CD4-positive, alpha-beta T cell treated with Interleukin-6 for 4 hours (primary cell): Measurements from ENCODE around the gene ARID5A.
A peak's percentile ranks its signal among the peaks of the same experiment; 100 is the strongest.

ENCODE experiments used
- DNase-seq: peaks from one replicate; pipeline ENCODE4 v3.0.0-alpha.2; 2020; ENCODE audit warnings: mixed read lengths

Gene ARID5A

DNA sequence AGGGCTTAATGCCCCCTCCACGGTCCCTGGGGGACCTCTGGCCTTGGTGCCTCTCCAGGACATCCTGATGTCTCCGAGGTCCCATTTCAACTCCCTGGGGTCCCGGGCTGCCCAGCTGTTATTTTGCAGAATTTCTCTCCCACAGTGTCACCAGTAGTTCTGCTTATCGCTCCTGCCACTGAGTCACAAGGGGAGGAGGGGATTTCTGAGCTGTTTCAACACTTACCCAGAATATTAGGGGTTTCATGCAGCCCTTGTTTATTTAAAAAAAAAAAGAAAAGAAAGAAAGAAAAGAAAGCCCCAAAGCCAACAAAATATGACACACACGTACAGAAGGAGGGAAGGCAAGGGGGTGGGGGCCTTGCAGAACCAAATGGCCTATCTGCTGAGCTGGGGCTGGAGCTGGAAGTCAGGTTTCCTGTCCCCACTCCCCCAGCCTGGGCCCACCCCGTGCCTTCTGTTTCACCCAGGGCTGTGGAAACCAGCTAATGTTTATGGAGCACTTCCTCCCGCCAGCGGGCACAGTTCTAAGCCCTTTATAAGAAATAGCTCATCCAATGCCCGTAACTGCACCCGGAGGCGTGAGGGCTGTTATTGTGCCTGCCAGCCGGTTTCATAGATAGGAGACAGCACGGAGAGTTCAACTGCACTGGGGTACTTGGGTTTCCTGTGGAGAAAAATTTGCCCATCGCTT is 8.4 kb upstream of the ARID5A start:
- peak; percentile 81 for DNase-seq

DNA sequence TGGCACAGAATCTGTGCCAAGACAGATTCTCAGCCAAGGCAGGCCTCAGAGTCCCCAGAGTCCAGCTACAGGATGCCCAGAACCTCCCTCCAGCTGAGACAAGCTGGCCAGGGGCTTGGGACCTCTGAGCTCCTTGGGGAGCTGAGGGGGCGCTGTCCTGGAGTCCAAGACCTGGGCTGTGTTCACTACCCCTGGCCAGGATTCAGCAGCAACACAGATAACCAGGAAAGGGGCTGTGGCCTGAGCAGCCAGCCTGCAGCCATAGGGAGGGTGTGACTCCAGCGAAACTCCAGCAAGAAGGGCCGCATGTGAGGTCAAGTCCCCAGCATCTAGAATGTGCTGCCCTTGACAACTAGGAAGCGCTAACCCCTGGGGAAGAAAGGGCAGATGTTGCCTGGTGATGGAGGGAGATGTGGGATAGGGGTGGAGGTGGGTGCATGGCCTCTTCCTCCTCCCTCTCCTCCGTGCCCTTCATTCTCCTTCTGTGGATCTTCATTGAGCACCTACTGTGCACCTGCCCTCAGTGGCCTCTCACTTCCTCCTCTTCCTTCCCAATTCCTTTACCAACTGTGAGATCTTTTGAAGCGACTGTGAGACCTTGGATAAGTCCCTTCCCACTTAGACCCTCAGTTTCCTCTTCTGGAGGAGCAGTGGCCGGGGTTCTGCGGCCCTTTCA is 7.7 kb upstream of the ARID5A start:
- no peak for DNase-seq

DNA sequence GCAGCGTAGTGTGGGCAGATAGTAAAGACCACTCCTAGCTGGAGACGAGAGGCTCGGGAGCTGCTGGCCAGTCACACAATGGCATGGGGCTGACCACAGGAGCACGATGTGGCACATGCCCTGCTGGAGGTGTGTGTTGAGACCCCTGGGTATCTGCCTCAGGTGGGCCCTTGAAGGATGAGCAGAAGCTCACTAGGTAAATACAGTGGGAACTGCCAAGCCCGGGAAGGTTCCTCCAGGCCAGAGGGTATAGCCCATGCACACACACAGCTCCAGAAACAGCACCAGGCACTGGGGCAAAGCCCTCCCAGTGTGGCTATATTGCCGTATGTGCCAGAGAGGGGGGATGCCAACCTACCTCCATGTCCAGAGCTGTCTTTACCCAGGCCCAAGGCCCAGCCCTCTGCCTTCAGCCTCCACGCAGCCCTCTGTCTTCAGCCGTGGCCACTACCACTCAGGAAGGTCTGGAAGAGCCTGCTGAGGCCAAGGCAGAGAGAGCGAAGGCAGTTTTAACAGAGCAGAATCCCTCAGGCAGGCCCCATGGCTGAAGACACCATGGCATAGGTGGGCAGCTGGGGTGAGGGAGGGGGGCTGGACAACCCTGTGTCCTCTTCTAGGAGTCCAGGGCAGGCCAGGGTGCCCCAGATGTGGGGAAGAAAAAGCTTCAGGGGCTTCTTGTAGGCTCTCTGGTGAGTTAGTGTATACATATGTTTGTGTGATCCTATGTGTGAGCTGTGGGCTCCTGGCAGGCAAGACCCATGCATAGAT is 7.0 kb upstream of the ARID5A start:
- no peak for DNase-seq

DNA sequence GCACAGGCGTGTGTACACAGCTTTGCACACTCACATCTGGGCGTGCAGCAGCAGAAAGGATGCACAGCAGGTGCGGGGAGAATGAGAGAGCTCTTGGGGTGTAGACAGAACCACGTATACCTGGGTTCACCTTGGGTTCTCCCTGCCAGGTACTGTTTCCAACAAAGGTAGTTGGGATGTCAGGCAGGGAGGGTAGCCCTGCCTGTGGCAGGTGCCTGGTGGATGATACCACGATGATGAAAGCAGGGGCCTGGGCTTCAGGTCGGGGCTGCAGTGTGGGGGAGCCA is 6.5 kb upstream of the ARID5A start:
- no peak for DNase-seq

DNA sequence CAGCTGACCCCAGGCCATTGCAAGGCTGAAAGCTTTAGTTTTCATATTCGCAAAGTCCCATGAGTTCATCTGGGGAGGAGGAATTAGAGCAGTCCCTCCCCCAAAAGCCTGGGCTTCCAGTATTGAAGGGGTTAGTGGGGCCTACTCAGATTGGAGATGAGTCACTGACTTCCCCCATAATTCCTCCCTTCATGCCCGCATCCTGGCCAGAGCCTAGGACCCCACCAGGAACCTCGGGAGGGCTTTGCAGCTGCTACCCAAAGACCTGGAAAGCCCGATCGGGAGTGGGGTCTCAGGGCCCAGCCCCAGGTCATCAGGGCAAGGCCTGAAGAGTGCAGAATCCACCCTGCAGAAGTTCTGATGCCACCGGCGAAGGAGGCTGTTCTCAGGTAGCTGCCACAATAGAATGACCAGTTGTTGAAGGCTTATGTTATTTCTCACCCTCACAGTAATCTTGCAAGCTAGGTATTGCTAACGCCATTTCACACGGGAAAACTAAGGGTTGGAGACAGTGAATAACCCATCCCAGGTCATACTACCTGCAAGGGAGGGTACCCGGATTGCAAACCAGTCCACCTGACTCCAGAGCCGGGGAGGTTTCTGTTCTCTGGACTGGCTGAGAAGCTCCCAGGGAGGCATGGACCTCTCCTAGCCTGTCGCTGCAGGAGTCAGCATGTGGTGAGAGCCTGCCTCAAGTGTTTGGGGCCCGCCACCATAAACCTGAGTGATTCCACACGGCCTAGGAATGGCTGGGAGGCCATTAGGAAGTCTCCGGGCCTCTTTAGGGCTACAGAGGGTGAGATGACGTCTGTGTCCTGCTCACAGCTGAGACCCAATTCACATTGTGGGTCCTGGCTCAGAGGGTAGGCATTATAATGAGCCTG is 5.8 kb upstream of the ARID5A start:
- no peak for DNase-seq

DNA sequence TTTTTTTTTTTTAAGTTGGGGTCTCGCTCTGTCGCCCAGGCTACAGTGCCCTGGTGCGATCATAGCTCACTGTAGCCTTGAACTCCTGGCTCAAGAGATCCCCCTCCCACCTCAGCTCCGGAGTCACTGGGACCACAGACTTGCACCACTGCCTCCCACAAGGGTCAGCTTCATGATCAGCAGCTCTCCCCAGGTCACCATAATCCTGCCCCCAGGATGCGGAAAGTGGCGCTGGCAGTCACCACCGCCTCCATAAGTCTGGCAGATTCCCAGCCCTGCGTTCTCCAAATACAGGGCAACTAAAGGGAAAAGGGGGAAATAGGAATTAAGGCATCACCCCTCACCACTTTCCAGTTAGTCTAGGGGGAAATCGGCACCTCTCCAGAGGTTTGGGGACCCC is 5.2 kb upstream of the ARID5A start:
- DNase-seq = no peak

DNA sequence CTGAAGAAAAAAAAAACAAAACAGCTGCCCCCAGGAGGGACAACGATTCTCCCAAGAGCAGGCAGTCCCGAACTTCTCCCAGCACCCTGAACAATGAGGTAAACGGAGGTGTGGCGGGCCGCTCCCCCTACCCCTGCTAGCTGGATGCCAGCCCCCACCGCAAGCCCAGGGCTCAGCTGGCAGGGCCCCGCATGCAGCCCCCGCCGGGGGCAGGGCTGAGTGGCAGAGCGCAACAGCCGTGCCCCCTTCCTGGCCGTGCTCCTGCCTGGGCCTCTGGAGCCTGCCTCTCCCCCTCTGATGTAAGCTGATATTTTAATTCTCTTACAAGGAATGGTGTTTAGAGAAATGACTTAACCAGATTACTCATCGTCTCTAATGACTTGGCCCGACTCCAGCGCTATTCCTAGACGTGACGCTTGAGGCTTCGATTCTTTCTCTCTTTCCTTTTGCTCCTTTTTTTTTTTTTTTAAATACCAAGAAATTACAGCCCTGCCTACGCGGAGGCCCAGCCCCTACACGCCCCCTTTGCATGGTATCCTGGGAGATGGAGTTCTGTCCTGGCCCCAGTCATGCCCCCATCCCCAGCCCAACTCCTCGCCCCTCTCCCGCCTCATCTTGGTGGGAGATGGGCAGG is 4.6 kb upstream of the ARID5A start:
- DNase-seq = peak; percentile 96

DNA sequence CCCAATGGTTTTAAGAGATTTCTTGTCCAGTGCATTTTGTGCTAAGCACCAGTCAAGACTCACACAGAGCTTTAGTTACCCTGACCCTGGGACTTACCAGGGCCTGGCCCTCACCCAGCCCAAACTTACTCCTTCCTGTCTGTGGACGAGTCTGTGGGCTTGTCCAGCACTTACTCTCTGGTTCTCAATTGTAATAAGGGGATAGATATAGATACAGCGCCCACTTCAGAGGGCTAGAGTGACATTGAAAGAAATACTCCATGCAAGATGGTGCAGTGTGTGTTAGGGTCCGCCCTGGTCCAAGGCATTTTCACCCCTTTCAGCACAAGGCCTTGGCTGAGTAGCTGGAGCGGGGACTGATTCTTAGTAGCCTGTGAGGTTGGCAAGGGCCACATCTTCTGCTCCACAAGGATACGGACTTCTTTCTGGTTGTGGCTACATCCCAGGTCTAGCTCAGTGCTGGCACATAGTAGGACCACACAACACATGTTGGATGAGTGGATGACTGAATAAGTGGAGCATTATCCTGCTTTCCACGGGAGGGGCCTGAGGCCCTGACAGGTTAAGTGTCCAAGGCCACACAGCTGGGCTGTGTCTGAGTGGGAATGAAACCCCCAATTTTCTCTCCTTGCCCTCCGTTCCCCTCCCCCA is 3.8 kb upstream of the ARID5A start:
- DNase-seq = no peak

DNA sequence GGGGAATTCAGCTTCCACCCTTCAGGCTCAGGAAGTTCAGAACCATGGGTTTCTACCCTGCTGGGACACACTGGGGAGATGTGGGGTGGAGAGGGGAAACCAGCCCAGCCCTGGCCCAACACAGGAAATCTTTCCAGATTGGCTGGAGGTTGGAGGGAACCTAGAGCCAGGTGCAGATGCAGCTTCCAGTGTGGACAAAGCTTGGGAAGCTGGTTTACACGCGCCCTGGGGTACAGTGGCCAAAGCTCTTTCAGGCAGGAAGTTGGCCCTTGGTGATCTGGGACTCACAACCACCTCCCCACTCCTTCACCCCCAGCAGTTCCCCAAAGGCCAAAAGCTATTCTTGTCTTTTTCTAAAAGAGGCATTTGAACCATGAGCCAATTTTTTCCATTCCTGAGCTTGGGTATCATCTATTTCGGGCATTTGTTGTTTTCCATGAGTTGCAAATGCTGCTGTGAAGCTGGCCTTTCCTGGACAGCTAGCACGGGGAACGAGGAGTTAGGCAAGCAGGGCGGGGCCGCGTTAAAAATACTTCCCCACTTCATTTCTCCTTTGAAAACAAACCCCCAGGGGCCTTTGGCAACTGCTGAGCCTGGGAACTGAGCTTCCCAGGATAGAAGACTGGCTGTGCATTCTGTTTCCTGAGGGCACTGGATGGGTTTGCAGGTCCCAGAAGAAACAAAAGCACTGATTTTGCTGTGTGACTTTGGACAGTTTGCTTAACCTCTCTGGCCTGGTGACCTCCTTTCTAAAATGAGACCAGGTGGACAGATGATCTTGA is 3.1 kb upstream of the ARID5A start:
- no peak for DNase-seq

DNA sequence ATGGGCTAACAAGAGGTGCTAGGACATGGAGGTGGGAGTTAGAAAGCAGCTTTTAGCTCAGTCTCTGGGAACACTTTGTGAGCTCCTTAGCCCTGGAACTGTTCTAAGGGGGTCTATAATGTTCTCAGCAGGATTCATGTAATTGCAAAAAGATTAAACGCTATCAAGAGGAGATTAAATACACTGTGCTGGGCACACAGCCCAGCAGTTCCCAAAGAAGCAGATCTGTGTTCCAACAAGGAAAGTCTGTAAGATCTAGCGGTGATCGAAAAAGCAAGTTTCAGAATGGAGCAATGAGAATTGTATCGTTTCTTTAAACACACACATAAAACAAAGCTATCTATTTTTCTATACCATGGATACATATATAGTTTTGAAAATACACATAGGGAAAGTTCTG is 2.4 kb upstream of the ARID5A start:
- no peak for DNase-seq

DNA sequence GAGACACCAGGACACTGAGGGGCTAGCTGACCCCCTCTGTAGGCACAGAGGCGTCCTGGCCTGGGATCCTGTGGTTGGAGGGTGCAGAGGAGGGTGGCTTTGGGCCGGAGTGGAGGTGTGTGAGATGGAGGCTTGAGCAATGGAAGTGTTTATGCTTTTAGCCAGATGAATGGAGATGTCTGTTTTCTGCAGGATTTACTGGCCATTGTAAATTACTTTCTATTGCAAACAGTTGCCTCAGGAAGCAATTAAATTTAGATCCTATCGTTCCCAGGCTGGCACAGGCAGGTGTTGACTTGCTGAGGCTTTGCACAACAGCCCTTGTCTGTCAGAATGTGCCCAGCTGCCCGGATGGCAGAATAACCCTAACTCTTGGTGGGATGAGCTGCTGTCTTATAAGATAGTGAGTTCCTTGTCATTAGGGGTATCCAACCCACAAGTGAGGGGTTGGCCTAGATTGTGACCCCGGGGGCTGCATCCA is 1.8 kb upstream of the ARID5A start:
- DNase-seq = no peak

DNA sequence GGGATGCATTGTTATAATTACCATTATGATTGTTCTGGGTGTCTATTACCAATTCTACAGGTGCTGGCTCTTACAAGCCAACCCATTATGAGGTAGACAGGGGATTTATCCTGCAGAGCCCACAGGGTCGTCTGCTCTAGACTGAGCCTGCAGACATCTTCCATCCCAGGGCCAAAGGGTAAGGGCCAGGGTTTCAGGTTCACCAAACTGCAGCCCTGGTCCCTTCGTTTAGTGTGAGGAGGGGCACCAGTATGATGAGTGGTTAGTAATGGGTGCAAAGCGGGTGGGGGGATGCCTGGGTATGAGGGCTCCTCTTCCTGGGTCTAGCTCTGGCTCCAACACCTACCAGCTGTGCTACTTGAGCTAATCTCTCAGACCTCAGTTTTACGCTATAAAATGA is 1.2 kb upstream of the ARID5A start:
- no peak for DNase-seq

DNA sequence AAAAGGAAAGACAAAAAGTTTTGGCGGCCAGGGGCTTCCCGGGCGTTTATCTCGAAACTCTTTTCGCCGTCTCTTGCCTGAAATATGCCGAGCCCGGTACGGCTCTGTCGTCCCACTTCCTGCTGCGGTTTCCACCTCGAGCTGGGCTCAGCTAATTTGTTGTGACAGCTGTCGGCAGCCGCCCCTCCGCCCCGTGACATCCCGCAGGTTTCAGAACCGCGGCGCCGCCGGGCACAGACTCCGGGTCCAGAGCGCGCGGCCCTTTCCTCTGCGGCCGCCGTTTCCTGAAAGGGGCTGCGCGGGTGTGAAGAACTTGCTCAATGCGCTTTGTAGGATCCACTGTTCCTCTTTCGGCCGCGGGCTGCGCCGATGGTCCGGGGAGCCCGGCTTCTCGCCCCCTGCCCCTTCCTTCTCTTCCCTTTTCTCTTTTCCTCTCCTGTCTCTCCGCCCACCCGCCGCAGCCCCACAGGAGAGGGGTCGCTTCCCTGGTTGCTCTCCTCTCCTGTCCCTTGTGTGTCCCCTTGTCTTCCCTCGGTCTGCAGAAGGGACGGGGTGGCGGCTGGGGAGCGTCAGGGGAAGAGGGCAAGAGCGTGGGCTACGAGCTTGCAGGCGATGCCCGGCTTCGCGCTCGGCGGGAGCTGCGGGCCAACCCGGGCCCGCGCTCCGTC is 648 bp downstream of the ARID5A start:
- peak; percentile 89 for DNase-seq

DNA sequence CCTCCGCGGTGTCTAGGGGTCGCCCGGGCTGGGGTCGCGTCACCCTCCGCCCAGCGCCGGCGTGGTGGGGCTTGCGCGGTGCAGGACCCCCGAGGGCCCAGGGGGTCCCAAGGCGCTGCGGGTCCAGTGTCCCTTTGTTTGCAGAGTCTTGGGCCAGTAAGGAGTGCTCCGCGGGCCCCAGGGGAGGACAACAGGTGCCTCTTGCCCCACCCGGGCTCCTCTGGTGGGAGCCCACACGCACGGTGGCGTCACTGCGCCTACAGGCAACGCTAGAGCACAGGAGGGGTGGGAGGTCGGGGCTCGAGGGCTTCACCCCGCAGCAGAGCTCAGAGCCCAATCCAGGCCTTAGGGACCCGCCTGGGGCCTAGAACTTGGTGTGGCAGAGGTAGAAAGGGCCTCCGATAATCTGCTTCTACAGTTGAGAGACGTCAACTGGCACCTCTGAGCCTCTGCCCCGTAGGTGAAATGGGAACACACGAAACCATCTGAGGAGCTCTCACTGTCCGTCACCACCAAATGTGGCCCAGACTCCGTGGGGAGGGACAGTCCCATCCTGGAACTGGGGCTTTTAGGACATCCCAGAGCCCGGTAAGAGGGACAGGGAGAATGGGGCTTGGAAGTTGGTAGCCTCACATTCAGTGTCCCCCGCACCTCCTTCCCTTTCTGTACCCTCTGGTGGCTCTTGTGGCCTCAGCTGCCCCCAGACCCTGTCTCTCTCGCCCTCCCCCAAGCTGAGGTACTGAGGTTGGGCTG is 1.4 kb downstream of the ARID5A start:
- peak; percentile 66 for DNase-seq

DNA sequence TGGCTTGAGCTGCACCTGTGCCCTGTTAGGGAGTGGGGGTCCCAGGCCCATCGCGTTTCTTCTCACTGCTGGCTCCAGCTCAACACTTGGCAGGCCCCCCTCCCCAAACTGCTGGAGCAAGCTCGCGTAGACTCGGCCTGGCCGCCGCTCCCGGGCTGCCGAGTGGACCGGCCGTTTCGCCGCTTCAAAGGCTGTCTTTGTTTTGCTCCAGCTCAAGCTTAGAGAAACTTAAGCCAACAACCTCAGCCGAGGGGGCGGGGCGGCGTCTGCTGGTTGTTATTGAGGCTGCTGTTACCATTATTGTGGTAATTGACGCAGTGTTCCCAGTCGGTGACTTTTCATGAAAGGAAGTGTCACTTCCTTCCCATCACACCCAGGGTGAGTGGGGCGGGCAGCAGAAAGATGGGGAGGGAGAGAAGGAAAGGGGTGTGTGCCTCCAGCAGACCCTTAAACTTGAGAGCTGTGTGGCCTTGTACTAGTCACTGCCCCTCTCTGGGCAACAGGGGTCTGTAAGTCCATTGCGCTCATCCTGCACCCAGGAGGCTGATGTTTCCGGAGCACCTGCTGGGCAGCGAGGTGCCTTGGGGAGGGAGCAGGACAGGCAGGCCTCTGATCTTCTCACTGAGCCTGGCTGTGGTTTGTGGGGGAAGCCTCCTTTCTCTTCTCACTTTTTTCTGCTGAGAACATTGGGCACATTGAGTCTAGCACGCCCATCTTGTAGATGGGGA is 2.1 kb downstream of the ARID5A start:
- peak; percentile 95 for DNase-seq

DNA sequence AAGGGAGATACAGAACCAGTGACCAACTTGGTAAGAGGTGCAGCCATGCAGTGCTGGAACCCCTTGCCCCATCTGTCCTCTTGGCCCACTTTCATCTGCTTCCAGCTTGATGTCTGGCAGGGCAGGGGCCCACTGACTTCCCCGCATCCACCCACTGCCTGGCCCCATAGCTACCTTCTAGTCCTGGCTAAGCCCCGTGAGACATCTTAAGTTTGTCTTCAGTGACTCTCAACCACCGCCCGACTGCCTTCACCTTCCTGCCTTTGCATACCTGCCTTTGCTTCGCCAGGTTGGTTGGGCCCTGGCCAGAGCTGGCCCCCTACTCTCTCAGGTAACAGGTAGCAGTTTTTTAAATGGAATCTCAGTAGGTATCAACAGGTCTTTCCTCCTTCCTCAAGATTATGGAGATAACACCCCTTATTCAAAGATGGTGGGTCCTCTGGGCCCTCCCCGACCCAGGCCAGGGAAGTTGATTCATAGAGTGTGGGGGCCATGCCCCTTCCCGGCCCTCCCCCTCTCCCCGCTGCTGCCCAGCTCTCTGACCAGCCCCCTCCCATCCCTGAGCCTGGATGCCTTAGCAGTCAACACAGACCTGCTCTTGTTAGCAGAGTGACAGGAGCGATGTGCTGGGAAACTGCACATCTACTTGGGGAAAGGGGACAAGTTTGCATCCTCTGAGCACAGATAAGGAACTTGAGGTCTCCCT is 2.8 kb downstream of the ARID5A start:
- DNase-seq = peak; percentile 37

DNA sequence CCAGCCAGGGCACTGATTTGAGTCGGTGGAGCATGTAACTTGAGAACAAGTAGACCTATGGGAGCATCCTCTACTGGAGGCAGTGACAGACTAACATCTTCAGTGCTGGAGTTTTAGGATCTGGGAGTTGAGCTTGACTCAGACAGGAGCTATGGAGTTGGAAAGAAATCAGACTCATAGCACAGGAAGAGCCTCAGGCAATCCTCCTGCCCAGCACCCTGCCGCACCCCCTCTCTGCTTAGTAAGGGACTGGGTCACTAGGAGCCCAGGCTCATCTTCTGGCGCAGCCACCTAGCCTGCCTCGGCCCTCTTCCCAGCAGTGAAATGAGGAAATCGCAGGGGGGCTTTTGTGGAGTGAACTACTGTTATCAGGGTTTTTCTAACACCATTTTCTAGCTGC is 3.6 kb downstream of the ARID5A start:
- DNase-seq = no peak

DNA sequence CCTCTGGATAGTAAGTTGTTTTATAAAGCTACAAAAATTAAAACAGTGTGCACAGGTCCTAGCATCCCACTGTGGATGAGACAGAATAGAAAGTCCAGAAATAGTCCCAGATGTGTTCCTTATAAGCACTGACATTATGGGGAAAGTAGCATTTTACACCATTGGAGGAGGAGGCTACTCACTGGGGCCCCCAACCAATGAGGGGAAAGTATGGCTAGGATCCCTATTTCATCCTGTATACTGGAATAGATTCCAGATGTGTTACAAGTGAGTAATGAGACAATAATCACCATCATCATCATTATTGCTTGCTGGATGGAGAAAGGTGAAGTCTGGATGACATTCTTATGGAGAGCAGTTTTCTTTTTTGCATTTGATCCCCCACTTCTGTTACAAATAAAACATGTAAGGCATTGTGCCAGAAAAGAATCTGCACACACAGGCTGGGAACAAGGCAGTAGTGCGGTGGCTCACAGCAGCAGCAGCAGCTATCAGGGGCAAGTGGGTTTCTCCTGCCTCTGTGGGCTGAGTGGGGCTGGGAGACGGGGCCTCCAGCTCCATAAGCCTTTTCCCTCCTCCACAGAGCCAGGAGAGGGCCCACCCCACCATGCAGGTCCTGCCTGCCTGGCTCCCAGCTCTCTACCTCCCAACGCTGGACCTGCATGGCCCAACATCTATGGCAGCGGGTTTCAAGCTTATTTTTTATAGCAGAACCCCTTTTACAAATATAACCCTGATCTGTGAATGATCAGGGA is 5.0 kb downstream of the ARID5A start:
- no peak for DNase-seq
